Measurements from ENCODE around the gene IFT122. TPM values are rescaled to one million over a fixed set of nuclear protein-coding genes. Genes with fewer than 3 reads are reported as not detected.

Gene IFT122
- total RNA-seq, 5 donors from 2014 or later (not counting 1 experiment from before 2014, with no cell fraction given): 15.0 to 23.9 (median 18.1) TPM

GRCh38 chr3:129432671-129433070 lies 7.4 kb upstream of the IFT122 start:
- CTCF ChIA-PET: interaction anchor here in 1 of 2 donors (0.7 kb wide), 1 partner anchor 1346 kb away, joined by 4 read pairs; no protein-coding TSS in a partner anchor
- no peak for ATAC-seq (replicated peaks in 1 of 4)
- Histone ChIP-seq H3K27ac (ENCODE audit: low read length) (no peak overlapping the region), H3K36me3 (ENCODE audit: control insufficient read depth in 2 of 2, extremely low read depth in 1 of 2, insufficient read depth in 1 of 2, low read length in 1 of 2) (peaks cover 5 to 55% of the 10 kb centered on the region in 2 donors), H3K9me3 (no peaks in the 10 kb centered on the region), H3K4me3 (ENCODE audit: control insufficient read depth in 1 of 2, extremely low read depth in 1 of 2, low read length in 1 of 2) (no peak overlapping the region), H3K27me3 (replicated peaks in 1 of 2; ENCODE audit: control insufficient read depth in 2 of 2, extremely low read depth in 1 of 2, insufficient read depth in 2 of 2, low read length in 1 of 2) (no peaks in the 10 kb centered on the region), H3K4me1 (ENCODE audit: control insufficient read depth in 1 of 2, extremely low read depth in 1 of 2, insufficient read depth in 2 of 2, low read length in 2 of 2) (peaks cover 5 to 12% of the 10 kb centered on the region in 2 experiments)
- POLR2A ChIA-PET: no interaction called here
- H3K27ac Mint-ChIP-seq: peak overlapping the region in 1 of 2 donors; percentile 16
- H3K9me3 Mint-ChIP-seq: no peaks in the 10 kb centered on the region
- no peak for DNase-seq
- H3K4me3 Mint-ChIP-seq: no peak overlapping the region
- H3K27me3 Mint-ChIP-seq: no peaks in the 10 kb centered on the region
- peaks cover 42 to 56% (median 49%) of the 10 kb centered on the region in 3 donors for H3K4me1 Mint-ChIP-seq
- H3K36me3 Mint-ChIP-seq: peaks cover 50% of the 10 kb centered on the region

- DNase-seq (no peak), ATAC-seq (replicated peaks in 1 of 4) (no peak)
- ChIA-PET CTCF (no interaction called here), POLR2A (no interaction called here)
- H3K4me1 ChIP-seq (ENCODE audit: control insufficient read depth in 1 of 2, extremely low read depth in 1 of 2, insufficient read depth in 2 of 2, low read length in 2 of 2): peaks cover 4 to 6% of the 10 kb centered on the region in 2 experiments
- peaks cover 5 to 59% of the 10 kb centered on the region in 2 donors for H3K36me3 ChIP-seq (ENCODE audit: control insufficient read depth in 2 of 2, extremely low read depth in 1 of 2, insufficient read depth in 1 of 2, low read length in 1 of 2)
- H3K9me3 ChIP-seq: no peaks in the 10 kb centered on the region
- peaks cover 42 to 56% (median 49%) of the 10 kb centered on the region in 3 donors for H3K4me1 Mint-ChIP-seq
- no peak overlapping the region for H3K27ac ChIP-seq (ENCODE audit: low read length)
- no peaks in the 10 kb centered on the region for H3K27me3 ChIP-seq (replicated peaks in 1 of 2; ENCODE audit: control insufficient read depth in 2 of 2, extremely low read depth in 1 of 2, insufficient read depth in 2 of 2, low read length in 1 of 2)
- H3K9me3 Mint-ChIP-seq: no peaks in the 10 kb centered on the region
- 100% methylated on average over 2 of the region's 5 CpGs for WGBS (ENCODE audit: insufficient coverage)
- H3K36me3 Mint-ChIP-seq: peaks cover 54% of the 10 kb centered on the region
- H3K4me3 Mint-ChIP-seq: no peak overlapping the region
- H3K4me3 ChIP-seq (ENCODE audit: control insufficient read depth in 1 of 2, extremely low read depth in 1 of 2, low read length in 1 of 2): no peak overlapping the region
- H3K27ac Mint-ChIP-seq: no peak overlapping the region
- H3K27me3 Mint-ChIP-seq: no peaks in the 10 kb centered on the region
Observed at GRCh38 chr3:129433565-129433964, 6.5 kb upstream of the IFT122 start.

- peaks cover 5 to 59% of the 10 kb centered on the region in 2 donors for H3K36me3 ChIP-seq (ENCODE audit: control insufficient read depth in 2 of 2, extremely low read depth in 1 of 2, insufficient read depth in 1 of 2, low read length in 1 of 2)
- no peak for ATAC-seq (replicated peaks in 1 of 4)
Observed at GRCh38 chr3:129434140-129434539, 5.9 kb upstream of the IFT122 start.

GRCh38 chr3:129435367-129435766 lies 4.7 kb upstream of the IFT122 start:
- no peaks in the 10 kb centered on the region for H3K9me3 ChIP-seq
- peak overlapping the region; percentile 18 to 78 for H3K27ac Mint-ChIP-seq
- ATAC-seq (replicated peaks in 1 of 4) (no peak), DNase-seq (no peak)
- no peaks in the 10 kb centered on the region for H3K27me3 ChIP-seq (replicated peaks in 1 of 2; ENCODE audit: control insufficient read depth in 2 of 2, extremely low read depth in 1 of 2, insufficient read depth in 2 of 2, low read length in 1 of 2)
- peak overlapping the region in 1 of 3 donors; percentile 21 for H3K4me3 Mint-ChIP-seq
- no peaks in the 10 kb centered on the region for H3K27me3 Mint-ChIP-seq
- WGBS (ENCODE audit: insufficient coverage): no CpG with 5 or more reads among the region's 1 CpG
- no peak overlapping the region for H3K4me3 ChIP-seq (ENCODE audit: control insufficient read depth in 1 of 2, extremely low read depth in 1 of 2, low read length in 1 of 2)
- H3K9me3 Mint-ChIP-seq: no peaks in the 10 kb centered on the region
- no peak overlapping the region for H3K27ac ChIP-seq (ENCODE audit: low read length)
- CTCF ChIA-PET: no interaction called here
- peaks cover 5 to 10% of the 10 kb centered on the region in 2 experiments for H3K4me1 ChIP-seq (ENCODE audit: control insufficient read depth in 1 of 2, extremely low read depth in 1 of 2, insufficient read depth in 2 of 2, low read length in 2 of 2)
- peaks cover 54% of the 10 kb centered on the region for H3K36me3 Mint-ChIP-seq
- H3K4me1 Mint-ChIP-seq: peaks cover 42 to 56% (median 54%) of the 10 kb centered on the region in 3 donors
- peaks cover 5 to 56% of the 10 kb centered on the region in 2 donors for H3K36me3 ChIP-seq (ENCODE audit: control insufficient read depth in 2 of 2, extremely low read depth in 1 of 2, insufficient read depth in 1 of 2, low read length in 1 of 2)
- POLR2A ChIA-PET: interaction anchor here in 1 of 2 donors (0.6 to 0.7 kb wide), 2 partner anchors 9 to 68 kb away, joined by 4 to 5 read pairs; no protein-coding TSS in a partner anchor

More at GRCh38 chr3:129434140-129434539, 5.9 kb upstream of the IFT122 start:
- Mint-ChIP-seq H3K27me3 (no peaks in the 10 kb centered on the region), H3K4me3 (no peak overlapping the region), H3K27ac (peak overlapping the region in 1 of 2 donors; percentile 25), H3K9me3 (no peaks in the 10 kb centered on the region), H3K4me1 (peaks cover 37 to 54% (median 49%) of the 10 kb centered on the region in 3 donors), H3K36me3 (peaks cover 54% of the 10 kb centered on the region)
- no CpG with 5 or more reads among the region's 1 CpG for WGBS (ENCODE audit: insufficient coverage)
- Histone ChIP-seq H3K27ac (ENCODE audit: low read length) (no peak overlapping the region), H3K9me3 (no peaks in the 10 kb centered on the region), H3K4me3 (ENCODE audit: control insufficient read depth in 1 of 2, extremely low read depth in 1 of 2, low read length in 1 of 2) (no peak overlapping the region), H3K27me3 (replicated peaks in 1 of 2; ENCODE audit: control insufficient read depth in 2 of 2, extremely low read depth in 1 of 2, insufficient read depth in 2 of 2, low read length in 1 of 2) (no peaks in the 10 kb centered on the region), H3K4me1 (ENCODE audit: control insufficient read depth in 1 of 2, extremely low read depth in 1 of 2, insufficient read depth in 2 of 2, low read length in 2 of 2) (peaks cover 5 to 7% of the 10 kb centered on the region in 2 experiments)
- POLR2A ChIA-PET: interaction anchor here in 1 of 2 donors (0.6 kb wide), 1 partner anchor 666 kb away, joined by 3 read pairs; no protein-coding TSS in a partner anchor
- CTCF ChIA-PET: no interaction called here
- DNase-seq: no peak

GRCh38 chr3:129439226-129439816 lies 703 bp upstream of the IFT122 start:
- Histone ChIP-seq H3K27me3 (replicated peaks in 1 of 2; ENCODE audit: control insufficient read depth in 2 of 2, extremely low read depth in 1 of 2, insufficient read depth in 2 of 2, low read length in 1 of 2) (no peaks in the 10 kb centered on the region), H3K4me1 (ENCODE audit: control insufficient read depth in 1 of 2, extremely low read depth in 1 of 2, insufficient read depth in 2 of 2, low read length in 2 of 2) (peaks cover 18 to 26% of the 10 kb centered on the region in 2 experiments), H3K36me3 (ENCODE audit: control insufficient read depth in 2 of 2, extremely low read depth in 1 of 2, insufficient read depth in 1 of 2, low read length in 1 of 2) (peaks cover 0 to 20% of the 10 kb centered on the region in 2 donors), H3K4me3 (ENCODE audit: control insufficient read depth in 1 of 2, extremely low read depth in 1 of 2, low read length in 1 of 2) (peak overlapping the region; percentile 89 to 97), H3K27ac (ENCODE audit: low read length) (peak overlapping the region; percentile 66), H3K9me3 (no peaks in the 10 kb centered on the region)
- ATAC-seq (replicated peaks in 1 of 4) (peak; percentile 2 to 10 (median 8)), DNase-seq (peak in 29 of 35 experiments; percentile 4 to 62 (median 32))
- WGBS (ENCODE audit: insufficient coverage): 0% methylated on average over 15 of the region's 17 CpGs
- CTCF ChIA-PET: interaction anchor here (0.7 to 1.5 kb wide), 9 partner anchors 11 to 758 kb away, joined by 3 to 14 read pairs (median 3); partner anchors contain the start of gene EFCAB12 (in 1 of the 2)
- Mint-ChIP-seq H3K36me3 (peaks cover 25% of the 10 kb centered on the region), H3K9me3 (no peaks in the 10 kb centered on the region), H3K4me1 (peaks cover 78 to 88% (median 78%) of the 10 kb centered on the region in 3 donors), H3K4me3 (peak overlapping the region; percentile 83 to 92 (median 85)), H3K27me3 (no peaks in the 10 kb centered on the region), H3K27ac (peak overlapping the region; percentile 94 to 96)
- POLR2A ChIA-PET: interaction anchor here in 1 of 2 donors (0.6 to 1.6 kb wide), 11 partner anchors 10 to 1643 kb away, joined by 3 to 7 read pairs (median 3); partner anchors contain the start of genes ACAD9, ASTE1, EFCAB12 and NEK11

GRCh38 chr3:129440618-129441190 lies 680 bp downstream of the IFT122 start:
- Mint-ChIP-seq H3K36me3 (peaks cover 17% of the 10 kb centered on the region), H3K4me1 (peaks cover 65 to 77% (median 66%) of the 10 kb centered on the region in 3 donors), H3K4me3 (peak overlapping the region; percentile 83 to 92 (median 85)), H3K27me3 (no peaks in the 10 kb centered on the region), H3K9me3 (no peaks in the 10 kb centered on the region), H3K27ac (peak overlapping the region; percentile 94 to 96)
- Histone ChIP-seq H3K4me3 (ENCODE audit: control insufficient read depth in 1 of 2, extremely low read depth in 1 of 2, low read length in 1 of 2) (peak overlapping the region; percentile 89 to 97), H3K9me3 (no peaks in the 10 kb centered on the region), H3K36me3 (ENCODE audit: control insufficient read depth in 2 of 2, extremely low read depth in 1 of 2, insufficient read depth in 1 of 2, low read length in 1 of 2) (peaks cover 0 to 20% of the 10 kb centered on the region in 2 donors), H3K27me3 (replicated peaks in 1 of 2; ENCODE audit: control insufficient read depth in 2 of 2, extremely low read depth in 1 of 2, insufficient read depth in 2 of 2, low read length in 1 of 2) (no peaks in the 10 kb centered on the region), H3K27ac (ENCODE audit: low read length) (peak overlapping the region; percentile 86), H3K4me1 (ENCODE audit: control insufficient read depth in 1 of 2, extremely low read depth in 1 of 2, insufficient read depth in 2 of 2, low read length in 2 of 2) (peaks cover 18 to 23% of the 10 kb centered on the region in 2 experiments)
- ChIA-PET CTCF (interaction anchor here in 1 of 2 donors (0.5 to 1.5 kb wide), 5 partner anchors 12 to 849 kb away, joined by 3 to 9 read pairs (median 3); partner anchors contain the start of gene EFCAB12), POLR2A (interaction anchor here (0.6 to 1.6 kb wide), 5 partner anchors 11 to 125 kb away, joined by 3 to 7 read pairs (median 3); partner anchors contain the start of gene EFCAB12 (in 1 of the 2))
- 0% methylated on average over 4 of the region's 9 CpGs for WGBS (ENCODE audit: insufficient coverage)
- DNase-seq: peak in 1 of 35 experiments; percentile 70
- ATAC-seq (replicated peaks in 1 of 4): no peak

Measured in T-cell (primary cell).